AG04450 (cell line): Measurements from ENCODE around the gene MARCHF9. TPM values are rescaled to one million over a fixed set of nuclear protein-coding genes. Genes with fewer than 3 reads are reported as not detected.
A peak's percentile ranks its signal among the peaks of the same experiment; 100 is the strongest.
"Not testable (repeated sequence)": the region's sequence is repeated elsewhere in the genome, so short reads cannot be mapped to it uniquely, and the experiment has no call there.

Source experiments
- CTCF ChIA-PET: fragments of 300-600, 350-600 bp; formaldehyde crosslinking; extraction: SDS; loops from one replicate; lab custom pipeline; 2022; ENCODE audit warnings: antibody characterized with exemption, inconsistent platforms; lab: Charles Lee
- POLR2A ChIA-PET: fragments of 350-600 bp; formaldehyde crosslinking; extraction: SDS; loops from one replicate; lab custom pipeline; 2021; ENCODE audit warnings: antibody characterized with exemption, inconsistent platforms; lab: Yijun Ruan, JAX
- DNase-seq: peaks from one replicate; pipeline ENCODE4 v3.0.0-alpha.2; 2011; ENCODE audit warnings: low read depth, low spot score
- H3K27ac ChIP-seq: one replicate; pipeline ENCODE4 v1.5.1; 2012; ENCODE audit warnings: low read depth, low read length, control low read depth
- H3K27me3 ChIP-seq: one replicate; pipeline ENCODE4 v1.6.0; 2012; ENCODE audit warnings: low read length; ENCODE audit not compliant: control insufficient read depth, insufficient read depth
- H3K4me3 ChIP-seq: 2 replicates; pipeline ENCODE4 v1.5.1; 2011; ENCODE audit warnings: mild to moderate bottlenecking, low read depth, low read length, control low read depth
- H3K9me3 ChIP-seq: 2 replicates; pipeline ENCODE4 v1.5.1; 2012; ENCODE audit warnings: low read length; ENCODE audit not compliant: control insufficient read depth, insufficient read depth
- polyA plus RNA-seq: library from polyadenylated mRNA; depleted of rRNA; stranded (reverse); fragments of >200 nt; gene quantifications from 2 replicates; pipeline ENCODE4 v1.2.3, GENCODE V29; 2011
- TF ChIP-seq, protein P1 (sequence below): IDR thresholded peaks from 2 replicates; pipeline ENCODE4 v1.5.1; 2011; ENCODE audit warnings: low read depth, low read length, control low read depth, inconsistent platforms

The MARCHF9 gene
- polyA plus RNA-seq, 1 experiment = 3.7 TPM

- H3K27me3 ChIP-seq = no peaks in the 10 kb centered on the region
- H3K27ac ChIP-seq = peak within 1 kb of the TSS; percentile 99
- POLR2A ChIA-PET = interaction anchor here (0.6 to 1.2 kb wide), 5 partner anchors 17 to 92 kb away, joined by 3 to 8 read pairs (median 5); partner anchors contain the start of genes CDK4, MARCHF9 and TSPAN31
- TF ChIP-seq, protein P1, sequence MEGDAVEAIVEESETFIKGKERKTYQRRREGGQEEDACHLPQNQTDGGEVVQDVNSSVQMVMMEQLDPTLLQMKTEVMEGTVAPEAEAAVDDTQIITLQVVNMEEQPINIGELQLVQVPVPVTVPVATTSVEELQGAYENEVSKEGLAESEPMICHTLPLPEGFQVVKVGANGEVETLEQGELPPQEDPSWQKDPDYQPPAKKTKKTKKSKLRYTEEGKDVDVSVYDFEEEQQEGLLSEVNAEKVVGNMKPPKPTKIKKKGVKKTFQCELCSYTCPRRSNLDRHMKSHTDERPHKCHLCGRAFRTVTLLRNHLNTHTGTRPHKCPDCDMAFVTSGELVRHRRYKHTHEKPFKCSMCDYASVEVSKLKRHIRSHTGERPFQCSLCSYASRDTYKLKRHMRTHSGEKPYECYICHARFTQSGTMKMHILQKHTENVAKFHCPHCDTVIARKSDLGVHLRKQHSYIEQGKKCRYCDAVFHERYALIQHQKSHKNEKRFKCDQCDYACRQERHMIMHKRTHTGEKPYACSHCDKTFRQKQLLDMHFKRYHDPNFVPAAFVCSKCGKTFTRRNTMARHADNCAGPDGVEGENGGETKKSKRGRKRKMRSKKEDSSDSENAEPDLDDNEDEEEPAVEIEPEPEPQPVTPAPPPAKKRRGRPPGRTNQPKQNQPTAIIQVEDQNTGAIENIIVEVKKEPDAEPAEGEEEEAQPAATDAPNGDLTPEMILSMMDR = no peak
- H3K9me3 ChIP-seq = no peaks in the 10 kb centered on the region; the same call in 1 of the 2 replicates
- CTCF ChIA-PET = interaction anchor here (1.0 to 1.3 kb wide), 2 partner anchors 10 to 16 kb away, joined by 3 to 6 read pairs; partner anchors contain the start of gene TSFM
- no peak for DNase-seq
- peak within 1 kb of the TSS; percentile 98 for H3K4me3 ChIP-seq
These were observed 17.8 kb downstream of the MARCHF9 start, which contains the start of gene EEF1AKMT3 for GRCh38 chr12:57772429-57773322. TSS of gene EEF1AKMT3 (plus strand) at chr12:57772614. CDS start at chr12:57772725, 111 bp downstream.

GRCh38 chr12:57774634-57775033 lies 19.7 kb downstream of the MARCHF9 start:
- H3K4me3 ChIP-seq, H3K9me3 ChIP-seq, DNase-seq, H3K27me3 ChIP-seq, H3K27ac ChIP-seq, POLR2A ChIA-PET: not testable (repeated sequence)
- CTCF ChIA-PET = interaction anchor here (1.8 kb wide), 1 partner anchor 8 kb away, joined by 6 read pairs; the partner anchor contains the start of gene TSFM

GRCh38 chr12:57775044-57775443 lies 20.1 kb downstream of the MARCHF9 start:
- TF ChIP-seq, protein P1 = no peak
- H3K4me3 ChIP-seq = no peak overlapping the region
- no peak overlapping the region for H3K27ac ChIP-seq
- DNase-seq = no peak
- ChIA-PET CTCF (interaction anchor here (1.8 kb wide), 1 partner anchor 8 kb away, joined by 6 read pairs; the partner anchor contains the start of gene TSFM), POLR2A (no interaction called here)
- no peaks in the 10 kb centered on the region; the same call in 1 of the 2 replicates for H3K9me3 ChIP-seq
- H3K27me3 ChIP-seq = no peaks in the 10 kb centered on the region

DNA sequence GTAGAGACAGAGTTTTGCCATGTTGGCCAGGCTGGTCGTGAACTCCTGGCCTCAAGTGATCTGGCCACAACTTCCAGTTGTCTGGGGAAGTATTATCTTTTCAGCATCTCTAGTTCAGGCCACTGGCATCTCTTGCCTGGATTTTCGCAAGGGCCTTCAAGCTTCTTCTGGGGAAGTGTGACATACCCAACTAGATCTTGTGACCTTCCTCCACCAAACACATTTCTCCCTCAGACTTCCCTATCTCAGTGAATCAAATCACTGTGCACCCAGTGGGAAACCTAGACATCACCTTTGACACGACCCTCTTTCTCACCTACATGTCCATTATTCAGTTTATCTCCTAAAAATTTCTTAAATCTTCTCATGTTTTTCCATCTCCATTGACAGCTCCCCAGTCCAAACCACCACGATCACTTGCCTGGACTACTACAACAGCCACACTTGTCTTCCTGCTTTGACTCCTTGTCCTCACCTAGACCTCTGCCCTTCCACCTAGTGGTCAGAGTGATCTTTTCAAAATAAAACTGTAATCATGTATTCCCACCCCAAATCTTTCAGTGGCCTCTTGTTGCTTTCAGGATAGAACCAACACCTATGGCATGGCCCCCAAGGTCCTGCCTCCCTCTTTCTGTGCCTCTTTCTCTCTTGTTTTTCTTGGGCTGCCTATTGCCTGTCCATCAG lies 20.8 kb downstream of the MARCHF9 start:
- Histone ChIP-seq H3K4me3 (no peak overlapping the region), H3K27ac (no peak overlapping the region), H3K9me3 (no peaks in the 10 kb centered on the region; the same call in 1 of the 2 replicates), H3K27me3 (no peaks in the 10 kb centered on the region)
- DNase-seq = no peak
- ChIA-PET CTCF (no interaction called here), POLR2A (no interaction called here)
- TF ChIP-seq, protein P1 = 0 out of 2 replicates have a peak, but pooled peaks have one; percentile 6

GRCh38 chr12:57776247-57776587 lies 21.3 kb downstream of the MARCHF9 start:
- H3K27me3 ChIP-seq = no peaks in the 10 kb centered on the region
- CTCF ChIA-PET = no interaction called here
- no peak overlapping the region for H3K4me3 ChIP-seq
- DNase-seq = no peak
- no peak overlapping the region for H3K27ac ChIP-seq
- TF ChIP-seq, protein P1 = no peak
- POLR2A ChIA-PET = no interaction called here
- H3K9me3 ChIP-seq = no peaks in the 10 kb centered on the region; the same call in 1 of the 2 replicates
